ENCODE measurements around the gene IKBKE.

The IKBKE gene

GRCh38 chr1:206489980-206490770 lies 19.9 kb downstream of the IKBKE start:
- DNase-seq: peak; percentile 75
- in situ Hi-C loops (cut with MboI; ENCODE audit: low pct_unique_long_range_greater_than_20kb, low sequenced_read_pairs): loop anchor here (10.0 kb wide), 1 partner anchor 95 kb away; no protein-coding TSS in a partner anchor

- in situ Hi-C loops (cut with MboI; ENCODE audit: low pct_unique_long_range_greater_than_20kb, low sequenced_read_pairs): loop anchor here (10.0 kb wide), 1 partner anchor 94 kb away; no protein-coding TSS in a partner anchor
- DNase-seq: no peak
Observed at GRCh38 chr1:206490771-206491405, 20.6 kb downstream of the IKBKE start.

- in situ Hi-C loops (cut with MboI; ENCODE audit: low pct_unique_long_range_greater_than_20kb, low sequenced_read_pairs): loop anchor here (10.0 kb wide), 1 partner anchor 93 kb away; no protein-coding TSS in a partner anchor
Observed at GRCh38 chr1:206491616-206492015, 21.3 kb downstream of the IKBKE start.

GRCh38 chr1:206492589-206492988 lies 22.3 kb downstream of the IKBKE start:
- in situ Hi-C loops (cut with MboI; ENCODE audit: low pct_unique_long_range_greater_than_20kb, low sequenced_read_pairs): loop anchor here (10.0 kb wide), 1 partner anchor 92 kb away; no protein-coding TSS in a partner anchor
- DNase-seq: no peak

More at GRCh38 chr1:206491616-206492015, 21.3 kb downstream of the IKBKE start:
- no peak for DNase-seq

GRCh38 chr1:206493279-206493678 lies 23.0 kb downstream of the IKBKE start:
- in situ Hi-C loops (cut with MboI; ENCODE audit: low pct_unique_long_range_greater_than_20kb, low sequenced_read_pairs): loop anchor here (10.0 kb wide), 1 partner anchor 92 kb away; no protein-coding TSS in a partner anchor
- no peak for DNase-seq

GRCh38 chr1:206495011-206495461 lies 24.8 kb downstream of the IKBKE start:
- DNase-seq: no peak
- in situ Hi-C loops (cut with MboI; ENCODE audit: low pct_unique_long_range_greater_than_20kb, low sequenced_read_pairs): loop anchor here (10.0 kb wide), 1 partner anchor 90 kb away; no protein-coding TSS in a partner anchor

GRCh38 chr1:206495493-206496046 lies 25.3 kb downstream of the IKBKE start:
- no peak for DNase-seq
- in situ Hi-C loops (cut with MboI; ENCODE audit: low pct_unique_long_range_greater_than_20kb, low sequenced_read_pairs): loop anchor here (10.0 kb wide), 1 partner anchor 89 kb away; no protein-coding TSS in a partner anchor

GRCh38 chr1:206496131-206496793 lies 26.0 kb downstream of the IKBKE start:
- in situ Hi-C loops (cut with MboI; ENCODE audit: low pct_unique_long_range_greater_than_20kb, low sequenced_read_pairs): loop anchor here (10.0 kb wide), 1 partner anchor 89 kb away; no protein-coding TSS in a partner anchor
- DNase-seq: no peak

- DNase-seq: no peak
- in situ Hi-C loops (cut with MboI; ENCODE audit: low pct_unique_long_range_greater_than_20kb, low sequenced_read_pairs): loop anchor here (10.0 kb wide), 1 partner anchor 87 kb away; no protein-coding TSS in a partner anchor
Observed at GRCh38 chr1:206497363-206497762, 27.1 kb downstream of the IKBKE start.

- in situ Hi-C loops (cut with MboI; ENCODE audit: low pct_unique_long_range_greater_than_20kb, low sequenced_read_pairs): loop anchor here (10.0 kb wide), 1 partner anchor 87 kb away; no protein-coding TSS in a partner anchor
- no peak for DNase-seq
Observed at GRCh38 chr1:206497774-206498173, 27.5 kb downstream of the IKBKE start.

- DNase-seq: no peak
- in situ Hi-C loops (cut with MboI; ENCODE audit: low pct_unique_long_range_greater_than_20kb, low sequenced_read_pairs): loop anchor here (10.0 kb wide), 1 partner anchor 86 kb away; no protein-coding TSS in a partner anchor
Observed at GRCh38 chr1:206498685-206499084, 28.4 kb downstream of the IKBKE start.

- no peak for DNase-seq
- in situ Hi-C loops (cut with MboI; ENCODE audit: low pct_unique_long_range_greater_than_20kb, low sequenced_read_pairs): no loop called here
Observed at GRCh38 chr1:206500046-206500445, 29.8 kb downstream of the IKBKE start.

- in situ Hi-C loops (cut with MboI; ENCODE audit: low pct_unique_long_range_greater_than_20kb, low sequenced_read_pairs): no loop called here
- no peak for DNase-seq
Observed at GRCh38 chr1:206501881-206502280, 31.6 kb downstream of the IKBKE start.

GRCh38 chr1:206502403-206502802 lies 32.1 kb downstream of the IKBKE start:
- DNase-seq: no peak
- in situ Hi-C loops (cut with MboI; ENCODE audit: low pct_unique_long_range_greater_than_20kb, low sequenced_read_pairs): no loop called here

- DNase-seq: no peak
- in situ Hi-C loops (cut with MboI; ENCODE audit: low pct_unique_long_range_greater_than_20kb, low sequenced_read_pairs): no loop called here
Observed at GRCh38 chr1:206502812-206503211, 32.5 kb downstream of the IKBKE start.

- peak; percentile 97 for DNase-seq
- in situ Hi-C loops (cut with MboI; ENCODE audit: low pct_unique_long_range_greater_than_20kb, low sequenced_read_pairs): no loop called here
Observed at GRCh38 chr1:206503591-206504362, 33.5 kb downstream of the IKBKE start.

GRCh38 chr1:206504363-206504713 lies 34.1 kb downstream of the IKBKE start:
- no peak for DNase-seq
- in situ Hi-C loops (cut with MboI; ENCODE audit: low pct_unique_long_range_greater_than_20kb, low sequenced_read_pairs): no loop called here

GRCh38 chr1:206505702-206506355 lies 35.6 kb downstream of the IKBKE start:
- DNase-seq: no peak
- in situ Hi-C loops (cut with MboI; ENCODE audit: low pct_unique_long_range_greater_than_20kb, low sequenced_read_pairs): no loop called here

All from KBM-7 (cell line).